AG04450 (cell line): ENCODE measurements around the gene SRL. TPM values are rescaled to one million over a fixed set of nuclear protein-coding genes. Genes with fewer than 3 reads are reported as not detected.

Experiments used
- CTCF ChIA-PET: fragments of 300-600, 350-600 bp; formaldehyde crosslinking; extraction: SDS; loops from one replicate; lab custom pipeline; 2022; ENCODE audit warnings: antibody characterized with exemption, inconsistent platforms; lab: Charles Lee
- POLR2A ChIA-PET: fragments of 350-600 bp; formaldehyde crosslinking; extraction: SDS; loops from one replicate; lab custom pipeline; 2021; ENCODE audit warnings: antibody characterized with exemption, inconsistent platforms; lab: Yijun Ruan, JAX
- DNase-seq: peaks from one replicate; pipeline ENCODE4 v3.0.0-alpha.2; 2011; ENCODE audit warnings: low read depth, low spot score
- H3K27ac ChIP-seq: one replicate; pipeline ENCODE4 v1.5.1; 2012; ENCODE audit warnings: low read depth, low read length, control low read depth
- H3K27me3 ChIP-seq: one replicate; pipeline ENCODE4 v1.6.0; 2012; ENCODE audit warnings: low read length; ENCODE audit not compliant: control insufficient read depth, insufficient read depth
- H3K4me3 ChIP-seq: 2 replicates; pipeline ENCODE4 v1.5.1; 2011; ENCODE audit warnings: mild to moderate bottlenecking, low read depth, low read length, control low read depth
- H3K9me3 ChIP-seq: 2 replicates; pipeline ENCODE4 v1.5.1; 2012; ENCODE audit warnings: low read length; ENCODE audit not compliant: control insufficient read depth, insufficient read depth
- CTCF ChIP-seq: IDR thresholded peaks from 2 replicates; pipeline ENCODE4 v1.5.1; 2011; ENCODE audit warnings: low read depth, low read length, control low read depth, inconsistent platforms
- polyA plus RNA-seq: library from polyadenylated mRNA; depleted of rRNA; stranded (reverse); fragments of >200 nt; gene quantifications from 2 replicates; pipeline ENCODE4 v1.2.3, GENCODE V29; 2011

SRL gene
- polyA plus RNA-seq, 1 experiment, result 0.05 TPM

DNA sequence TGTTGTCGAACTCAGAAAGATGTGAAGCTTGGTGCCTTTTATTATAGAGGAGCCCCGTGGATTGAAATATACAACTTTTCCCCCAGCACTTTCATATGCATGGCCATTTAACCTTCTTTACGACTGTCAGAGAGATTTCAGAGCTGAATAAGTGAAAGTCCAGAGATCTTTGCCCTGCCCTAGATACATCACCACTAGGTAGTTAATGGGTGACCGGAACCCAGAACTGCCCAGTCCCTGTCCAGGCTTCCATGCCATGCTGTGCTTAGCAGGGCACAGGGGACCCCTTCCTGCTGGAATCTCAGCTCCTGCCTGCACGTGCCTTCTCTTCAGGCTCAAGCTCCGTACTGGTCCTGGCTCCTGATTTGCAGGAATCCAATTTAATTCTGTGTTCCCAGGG, 32.2 kb downstream of the SRL start:
- H3K9me3 ChIP-seq, result no peaks in the 10 kb centered on the region; the same call in 1 of the 2 replicates
- no peak overlapping the region for H3K27ac ChIP-seq
- no peak for TF ChIP-seq CTCF
- DNase-seq, result no peak
- ChIA-PET POLR2A (no interaction called here), CTCF (interaction anchor here (1.8 kb wide), 1 partner anchor 44 kb away, joined by 6 read pairs; no protein-coding TSS in a partner anchor)
- no peak overlapping the region for H3K4me3 ChIP-seq
- no peaks in the 10 kb centered on the region for H3K27me3 ChIP-seq

DNA sequence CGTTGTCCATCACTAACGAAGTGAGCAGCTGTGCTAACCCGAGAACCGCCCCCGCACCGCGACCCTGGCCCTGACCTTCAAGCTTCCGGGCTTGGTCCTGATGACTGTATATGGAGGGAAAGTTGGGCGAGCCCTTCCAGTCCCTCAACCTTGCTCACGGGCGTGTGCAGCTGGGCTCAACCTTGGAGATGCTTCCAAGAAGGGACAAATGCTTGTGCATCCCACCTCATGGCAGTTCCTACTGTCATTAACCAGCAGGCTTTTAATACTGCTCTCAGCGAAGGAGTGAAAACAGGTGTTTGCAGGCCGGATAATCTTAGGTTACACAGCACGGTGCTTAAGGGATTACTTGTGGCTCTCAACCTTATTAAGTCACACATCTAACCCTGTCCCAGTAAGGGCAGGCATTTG, 33.5 kb downstream of the SRL start:
- Histone ChIP-seq H3K4me3 (no peak overlapping the region), H3K27ac (no peak overlapping the region), H3K9me3 (no peaks in the 10 kb centered on the region; the same call in 1 of the 2 replicates), H3K27me3 (no peaks in the 10 kb centered on the region)
- CTCF ChIA-PET, result no interaction called here
- DNase-seq, result no peak
- POLR2A ChIA-PET, result no interaction called here
- no peak for TF ChIP-seq CTCF

GRCh38 chr16:4207683-4208340, 34.1 kb downstream of the SRL start:
- H3K27me3 ChIP-seq, result no peaks in the 10 kb centered on the region
- ChIA-PET CTCF (no interaction called here), POLR2A (no interaction called here)
- TF ChIP-seq CTCF, result no peak
- H3K4me3 ChIP-seq, result no peak overlapping the region
- DNase-seq, result no peak
- no peak overlapping the region for H3K27ac ChIP-seq
- no peaks in the 10 kb centered on the region; the same call in 1 of the 2 replicates for H3K9me3 ChIP-seq

GRCh38 chr16:4207229-4207628, 34.7 kb downstream of the SRL start:
- ChIA-PET POLR2A (no interaction called here), CTCF (no interaction called here)
- DNase-seq, result no peak
- Histone ChIP-seq H3K27ac (no peak overlapping the region), H3K27me3 (no peaks in the 10 kb centered on the region), H3K4me3 (no peak overlapping the region), H3K9me3 (no peaks in the 10 kb centered on the region; the same call in 1 of the 2 replicates)
- no peak for TF ChIP-seq CTCF

- H3K27ac ChIP-seq, result no peak overlapping the region
- H3K9me3 ChIP-seq, result no peaks in the 10 kb centered on the region; the same call in 1 of the 2 replicates
- CTCF ChIA-PET, result no interaction called here
- DNase-seq, result no peak
- no peak for TF ChIP-seq CTCF
- POLR2A ChIA-PET, result no interaction called here
- H3K27me3 ChIP-seq, result no peaks in the 10 kb centered on the region
- no peak overlapping the region for H3K4me3 ChIP-seq
Measured at GRCh38 chr16:4206680-4207079, 35.2 kb downstream of the SRL start.
